ENCODE data around the gene RPS26. TPM values are rescaled to one million over a fixed set of nuclear protein-coding genes. Genes with fewer than 3 reads are reported as not detected.

Gene RPS26
- total RNA-seq, 1 experiment from 2014 or later = 77.2 TPM

GRCh38 chr12:56071648-56072047, 29.9 kb downstream of the RPS26 start:
- POLR2A ChIA-PET = no interaction called here
- no peak overlapping the region for H3K4me3 Mint-ChIP-seq

More at GRCh38 chr12:56071648-56072047, 29.9 kb downstream of the RPS26 start:
- no peak for TF ChIP-seq HMGXB4 (CRISPR knock-in tag; IDR thresholded peaks at IDR 0.05)
- no peak for TF ChIP-seq FOXJ3 (CRISPR knock-in tag; IDR thresholded peaks at IDR 0.05; ENCODE audit: borderline replicate concordance)
- no peak for TF ChIP-seq CBFB (CRISPR knock-in tag; IDR thresholded peaks at IDR 0.05; ENCODE audit: low read depth)
- no peak for TF ChIP-seq SP1 (CRISPR knock-in tag; conservative IDR thresholded peaks at IDR 0.05)
- no peak for TF ChIP-seq ZBTB21 (CRISPR knock-in tag; IDR thresholded peaks at IDR 0.05; ENCODE audit: borderline replicate concordance)
- no peak for TF ChIP-seq JUN (CRISPR knock-in tag; IDR thresholded peaks at IDR 0.05)
- TF ChIP-seq TEAD1 (CRISPR knock-in tag; IDR thresholded peaks at IDR 0.05) = no peak
- TF ChIP-seq TEAD4 (CRISPR knock-in tag; IDR thresholded peaks at IDR 0.05) = no peak
- no peak for TF ChIP-seq AFF4 (CRISPR knock-in tag; IDR thresholded peaks at IDR 0.05; ENCODE audit: borderline replicate concordance)
- no peak for TF ChIP-seq NFYB (CRISPR knock-in tag; conservative IDR thresholded peaks at IDR 0.05; ENCODE audit: low read depth)
- TF ChIP-seq CDX4 (CRISPR knock-in tag; IDR thresholded peaks at IDR 0.05; ENCODE audit: borderline replicate concordance) = no peak
- TF ChIP-seq MLX (CRISPR knock-in tag; IDR thresholded peaks at IDR 0.05) = no peak
- TF ChIP-seq NR3C1 (CRISPR knock-in tag; conservative IDR thresholded peaks at IDR 0.05; ENCODE audit: low read depth) = no peak
- no peak for TF ChIP-seq TP53 (CRISPR knock-in tag; IDR thresholded peaks at IDR 0.05)
- no peak for TF ChIP-seq STAT6 (CRISPR knock-in tag; conservative IDR thresholded peaks at IDR 0.05; ENCODE audit: low read depth)
- no peak for TF ChIP-seq SOX15 (CRISPR knock-in tag; IDR thresholded peaks at IDR 0.05)
- no peak for TF ChIP-seq ZNF416 (CRISPR knock-in tag; IDR thresholded peaks at IDR 0.05)
- TF ChIP-seq ATF6 (CRISPR knock-in tag; IDR thresholded peaks at IDR 0.05) = no peak
- no peak for TF ChIP-seq GABPB1 (CRISPR knock-in tag; IDR thresholded peaks at IDR 0.05)
- no peak for TF ChIP-seq CREB1 (CRISPR knock-in tag; IDR thresholded peaks at IDR 0.05)
- H3K27ac Mint-ChIP-seq = no peak overlapping the region
- H3K4me1 Mint-ChIP-seq = no peaks in the 10 kb centered on the region
- CTCF ChIA-PET = interaction anchor here (1.5 kb wide), 1 partner anchor 14 kb away, joined by 3 read pairs; no protein-coding TSS in a partner anchor
- H3K36me3 Mint-ChIP-seq = no peaks in the 10 kb centered on the region
- no peaks in the 10 kb centered on the region for H3K9me3 Mint-ChIP-seq
- no peak for ATAC-seq
- DNase-seq (ENCODE audit: low spot score) = no peak
- no peaks in the 10 kb centered on the region for H3K27me3 Mint-ChIP-seq (ENCODE audit: low read depth)
